Measurements from ENCODE around the gene OAF. TPM values are rescaled to one million over a fixed set of nuclear protein-coding genes. Genes with fewer than 3 reads are reported as not detected.

OAF gene
- total RNA-seq, 1 donor from 2014 or later, result 20.9 TPM

DNA sequence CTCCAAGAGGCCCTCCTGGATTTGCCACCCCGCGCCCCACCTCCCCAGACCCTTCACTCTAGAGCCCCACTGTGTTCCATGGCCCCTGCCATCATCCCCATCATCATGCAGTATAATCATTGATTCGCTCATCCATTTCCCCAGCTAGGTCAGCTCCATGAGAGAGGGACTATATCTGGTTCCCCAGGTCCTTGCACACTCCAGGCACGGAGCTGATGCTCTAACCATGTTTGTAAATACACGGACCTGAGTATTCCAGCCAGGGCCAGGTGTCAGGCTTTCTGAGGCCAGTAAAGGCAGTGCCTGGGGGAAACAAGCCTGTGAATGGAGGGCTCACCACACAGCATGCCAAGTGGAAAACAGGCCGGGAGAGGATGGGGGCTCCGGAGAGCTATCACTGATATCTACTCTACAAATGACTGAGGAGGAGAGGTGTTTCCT, 27.1 kb upstream of the OAF start:
- Mint-ChIP-seq H3K27me3 (ENCODE audit: low read depth, unreplicated experiment) (peaks cover 43% of the 10 kb centered on the region), H3K9me3 (ENCODE audit: unreplicated experiment) (no peaks in the 10 kb centered on the region), H3K27ac (ENCODE audit: unreplicated experiment) (peak overlapping the region; percentile 38), H3K4me1 (ENCODE audit: low read depth, unreplicated experiment) (peaks cover 25% of the 10 kb centered on the region), H3K4me3 (ENCODE audit: unreplicated experiment) (no peak overlapping the region), H3K36me3 (ENCODE audit: low read depth, unreplicated experiment) (no peaks in the 10 kb centered on the region)
- TF ChIP-seq EZH2 (IDR thresholded peaks at IDR 0.05; ENCODE audit: insufficient read depth, low read length) (no peak), CTCF (IDR thresholded peaks at IDR 0.05; ENCODE audit: insufficient read depth, low read depth, low read length) (no peak)
- H3K4me3 ChIP-seq (ENCODE audit: insufficient read depth, low read depth, low read length), result no peak overlapping the region
- H2AFZ ChIP-seq (ENCODE audit: low read depth, low read length), result no peak overlapping the region
- H3K79me2 ChIP-seq (ENCODE audit: insufficient read depth, low read length), result no peaks in the 10 kb centered on the region
- no peak overlapping the region for H3K27ac ChIP-seq (ENCODE audit: low read depth, low read length)
- peaks cover 6% of the 10 kb centered on the region for H3K27me3 ChIP-seq (ENCODE audit: insufficient read depth, low read length)
- DNase-seq (ENCODE audit: low read depth) (no peak), FAIRE-seq (no peak)
- H3K4me1 ChIP-seq (ENCODE audit: insufficient read depth, low read length), result peaks cover 18% of the 10 kb centered on the region
- no peaks in the 10 kb centered on the region for H3K36me3 ChIP-seq (ENCODE audit: insufficient read depth, low read length)
- no peaks in the 10 kb centered on the region for H4K20me1 ChIP-seq (ENCODE audit: insufficient read depth, low read length)
- H3K4me2 ChIP-seq (ENCODE audit: low read length), result no peak overlapping the region
- H3K9me3 ChIP-seq (ENCODE audit: insufficient read depth, low read depth, low read length), result no peaks in the 10 kb centered on the region
- H3K9ac ChIP-seq (ENCODE audit: low read length), result no peak overlapping the region

GRCh38 chr11:120184371-120184945, 26.4 kb upstream of the OAF start:
- Histone ChIP-seq H2AFZ (ENCODE audit: low read depth, low read length) (no peak overlapping the region), H4K20me1 (ENCODE audit: insufficient read depth, low read length) (no peaks in the 10 kb centered on the region), H3K9me3 (ENCODE audit: insufficient read depth, low read depth, low read length) (no peaks in the 10 kb centered on the region), H3K79me2 (ENCODE audit: insufficient read depth, low read length) (no peaks in the 10 kb centered on the region), H3K27ac (ENCODE audit: low read depth, low read length) (no peak overlapping the region), H3K36me3 (ENCODE audit: insufficient read depth, low read length) (no peaks in the 10 kb centered on the region), H3K27me3 (ENCODE audit: insufficient read depth, low read length) (peaks cover 6% of the 10 kb centered on the region), H3K9ac (ENCODE audit: low read length) (no peak overlapping the region), H3K4me1 (ENCODE audit: insufficient read depth, low read length) (peaks cover 18% of the 10 kb centered on the region), H3K4me2 (ENCODE audit: low read length) (no peak overlapping the region), H3K4me3 (ENCODE audit: insufficient read depth, low read depth, low read length) (no peak overlapping the region)
- Mint-ChIP-seq H3K36me3 (ENCODE audit: low read depth, unreplicated experiment) (no peaks in the 10 kb centered on the region), H3K9me3 (ENCODE audit: unreplicated experiment) (no peaks in the 10 kb centered on the region), H3K27me3 (ENCODE audit: low read depth, unreplicated experiment) (peaks cover 44% of the 10 kb centered on the region), H3K27ac (ENCODE audit: unreplicated experiment) (no peak overlapping the region), H3K4me3 (ENCODE audit: unreplicated experiment) (no peak overlapping the region), H3K4me1 (ENCODE audit: low read depth, unreplicated experiment) (peaks cover 20% of the 10 kb centered on the region)
- FAIRE-seq, result no peak
- no peak for DNase-seq (ENCODE audit: low read depth)
- TF ChIP-seq EZH2 (IDR thresholded peaks at IDR 0.05; ENCODE audit: insufficient read depth, low read length) (no peak), CTCF (IDR thresholded peaks at IDR 0.05; ENCODE audit: insufficient read depth, low read depth, low read length) (no peak)

GRCh38 chr11:120184946-120185705, 25.7 kb upstream of the OAF start:
- H3K4me1 ChIP-seq (ENCODE audit: insufficient read depth, low read length), result peaks cover 18% of the 10 kb centered on the region
- H3K27ac Mint-ChIP-seq (ENCODE audit: unreplicated experiment), result no peak overlapping the region
- H3K27ac ChIP-seq (ENCODE audit: low read depth, low read length), result no peak overlapping the region

More at GRCh38 chr11:120184946-120185705, 25.7 kb upstream of the OAF start:
- FAIRE-seq (no peak), DNase-seq (ENCODE audit: low read depth) (no peak)
- Histone ChIP-seq H2AFZ (ENCODE audit: low read depth, low read length) (no peak overlapping the region), H3K9ac (ENCODE audit: low read length) (no peak overlapping the region), H3K27me3 (ENCODE audit: insufficient read depth, low read length) (peaks cover 6% of the 10 kb centered on the region), H4K20me1 (ENCODE audit: insufficient read depth, low read length) (no peaks in the 10 kb centered on the region), H3K9me3 (ENCODE audit: insufficient read depth, low read depth, low read length) (no peaks in the 10 kb centered on the region), H3K4me2 (ENCODE audit: low read length) (no peak overlapping the region), H3K4me3 (ENCODE audit: insufficient read depth, low read depth, low read length) (no peak overlapping the region), H3K79me2 (ENCODE audit: insufficient read depth, low read length) (no peaks in the 10 kb centered on the region), H3K36me3 (ENCODE audit: insufficient read depth, low read length) (no peaks in the 10 kb centered on the region)
- peaks cover 45% of the 10 kb centered on the region for H3K27me3 Mint-ChIP-seq (ENCODE audit: low read depth, unreplicated experiment)
- no peak overlapping the region for H3K4me3 Mint-ChIP-seq (ENCODE audit: unreplicated experiment)
- H3K36me3 Mint-ChIP-seq (ENCODE audit: low read depth, unreplicated experiment), result no peaks in the 10 kb centered on the region
- TF ChIP-seq CTCF (IDR thresholded peaks at IDR 0.05; ENCODE audit: insufficient read depth, low read depth, low read length), result no peak
- TF ChIP-seq EZH2 (IDR thresholded peaks at IDR 0.05; ENCODE audit: insufficient read depth, low read length), result no peak
- H3K4me1 Mint-ChIP-seq (ENCODE audit: low read depth, unreplicated experiment), result peaks cover 16% of the 10 kb centered on the region
- H3K9me3 Mint-ChIP-seq (ENCODE audit: unreplicated experiment), result no peaks in the 10 kb centered on the region

Measured in astrocyte (in vitro differentiated cells and primary cell).